Hepatic stellate cell (primary cell): Measurements from ENCODE around the gene MYL11.
"Not testable (repeated sequence)": the region's sequence is repeated elsewhere in the genome, so short reads cannot be mapped to it uniquely, and the experiment has no call there.

Experiments used
- DNase-seq: peaks from one replicate; pipeline ENCODE4 v3.0.0; 2011; ENCODE audit warnings: low spot score

The MYL11 gene

DNA sequence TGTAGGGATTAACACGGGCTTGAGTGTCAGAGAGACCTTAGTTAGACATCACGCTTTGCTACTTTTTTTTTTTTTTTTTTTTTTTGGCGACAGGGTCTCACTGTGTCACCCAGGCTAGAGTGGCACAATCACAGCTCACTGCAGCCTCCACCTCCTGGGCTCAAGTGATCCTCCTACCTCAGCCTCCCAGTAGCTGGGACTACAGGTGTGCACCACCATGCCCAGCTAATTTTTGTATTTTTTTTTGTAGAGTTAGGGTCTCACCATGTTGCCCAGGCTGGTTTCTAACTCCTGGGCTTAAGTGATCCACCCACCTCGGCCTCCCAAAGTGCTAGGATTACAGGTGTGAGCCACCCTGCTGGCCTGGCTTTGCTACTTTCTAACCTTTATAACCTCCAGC, 22.0 kb downstream of the MYL11 start:
- DNase-seq = not testable (repeated sequence)

DNA sequence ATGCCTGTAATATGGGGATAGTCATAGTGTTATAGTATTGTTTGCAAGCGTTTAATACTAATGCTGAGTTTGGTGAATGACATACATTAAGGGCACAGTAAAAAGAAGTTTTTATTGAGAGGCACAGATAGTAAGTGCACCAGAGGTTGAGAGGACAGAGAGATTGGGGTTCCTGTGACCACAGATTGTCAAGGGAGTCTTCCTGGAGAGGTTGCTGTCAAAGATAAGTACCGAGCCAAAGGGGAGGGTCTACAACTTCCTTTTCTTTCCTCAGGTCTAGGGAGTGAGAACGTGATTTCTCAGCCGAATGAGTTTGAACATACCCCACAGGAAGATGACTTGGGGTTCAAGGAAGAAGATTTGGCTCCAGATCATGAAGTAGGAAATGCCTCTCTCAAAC, 22.5 kb downstream of the MYL11 start:
- DNase-seq = no peak

DNA sequence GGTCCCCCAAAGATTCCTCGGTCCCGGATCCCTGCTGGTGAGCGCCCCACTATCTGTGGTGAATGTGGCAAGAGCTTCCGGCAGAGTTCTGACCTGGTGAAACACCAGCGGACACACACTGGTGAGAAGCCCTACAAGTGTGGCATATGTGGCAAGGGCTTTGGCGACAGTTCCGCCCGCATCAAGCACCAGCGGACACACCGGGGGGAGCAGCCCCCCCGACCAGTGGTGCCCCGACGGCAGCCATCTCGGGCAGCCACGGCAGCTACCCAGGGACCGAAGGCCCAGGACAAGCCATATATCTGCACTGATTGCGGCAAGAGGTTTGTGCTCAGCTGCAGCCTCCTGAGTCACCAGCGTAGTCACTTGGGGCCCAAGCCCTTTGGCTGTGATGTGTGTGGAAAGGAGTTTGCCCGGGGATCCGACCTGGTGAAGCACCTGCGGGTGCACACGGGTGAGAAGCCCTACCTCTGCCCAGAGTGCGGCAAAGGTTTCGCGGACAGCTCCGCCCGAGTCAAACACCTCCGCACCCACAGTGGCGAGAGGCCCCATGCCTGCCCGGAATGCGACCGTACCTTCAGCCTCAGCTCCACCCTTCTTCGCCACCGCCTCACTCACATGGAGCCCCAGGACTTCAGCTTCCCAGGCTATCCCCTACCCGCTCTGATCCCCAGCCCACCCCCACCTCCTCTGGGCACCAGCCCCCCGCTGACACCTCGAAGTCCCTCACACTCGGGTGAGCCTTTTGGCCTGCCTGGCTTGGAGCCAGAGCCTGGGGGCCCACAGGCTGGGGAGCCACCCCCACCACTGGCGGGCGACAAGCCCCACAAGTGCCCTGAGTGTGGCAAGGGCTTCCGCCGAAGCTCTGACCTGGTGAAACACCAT, 23.4 kb downstream of the MYL11 start:
- no peak for DNase-seq

DNA sequence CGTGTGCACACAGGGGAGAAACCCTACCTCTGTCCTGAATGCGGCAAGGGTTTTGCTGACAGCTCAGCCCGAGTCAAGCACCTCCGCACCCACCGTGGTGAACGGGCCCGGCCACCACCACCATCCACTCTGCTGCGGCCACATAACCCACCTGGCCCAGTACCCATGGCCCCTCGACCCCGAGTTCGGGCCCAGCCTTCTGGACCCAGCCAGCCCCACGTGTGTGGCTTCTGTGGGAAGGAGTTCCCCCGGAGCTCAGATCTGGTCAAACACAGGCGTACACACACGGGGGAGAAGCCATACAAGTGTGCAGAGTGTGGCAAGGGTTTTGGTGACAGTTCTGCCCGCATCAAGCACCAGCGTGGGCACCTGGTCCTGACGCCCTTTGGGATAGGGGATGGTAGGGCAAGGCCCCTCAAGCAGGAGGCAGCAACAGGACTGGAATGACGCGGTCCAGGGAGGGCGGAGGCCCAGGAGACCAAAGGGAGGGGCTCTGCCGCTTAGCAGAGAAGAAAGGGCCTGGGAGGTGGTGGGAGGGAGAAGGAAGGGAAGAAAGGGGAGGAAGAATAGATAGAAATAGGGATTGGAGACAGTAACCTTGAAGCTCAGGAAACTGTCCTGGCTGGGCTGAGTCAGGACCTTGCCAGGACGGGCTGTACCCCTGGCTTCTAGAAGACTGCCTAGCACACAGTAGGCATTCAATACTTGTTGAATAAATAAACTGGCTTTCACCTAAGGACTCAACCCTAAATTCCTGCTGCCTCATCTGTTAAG, 24.2 kb downstream of the MYL11 start:
- no peak for DNase-seq

DNA sequence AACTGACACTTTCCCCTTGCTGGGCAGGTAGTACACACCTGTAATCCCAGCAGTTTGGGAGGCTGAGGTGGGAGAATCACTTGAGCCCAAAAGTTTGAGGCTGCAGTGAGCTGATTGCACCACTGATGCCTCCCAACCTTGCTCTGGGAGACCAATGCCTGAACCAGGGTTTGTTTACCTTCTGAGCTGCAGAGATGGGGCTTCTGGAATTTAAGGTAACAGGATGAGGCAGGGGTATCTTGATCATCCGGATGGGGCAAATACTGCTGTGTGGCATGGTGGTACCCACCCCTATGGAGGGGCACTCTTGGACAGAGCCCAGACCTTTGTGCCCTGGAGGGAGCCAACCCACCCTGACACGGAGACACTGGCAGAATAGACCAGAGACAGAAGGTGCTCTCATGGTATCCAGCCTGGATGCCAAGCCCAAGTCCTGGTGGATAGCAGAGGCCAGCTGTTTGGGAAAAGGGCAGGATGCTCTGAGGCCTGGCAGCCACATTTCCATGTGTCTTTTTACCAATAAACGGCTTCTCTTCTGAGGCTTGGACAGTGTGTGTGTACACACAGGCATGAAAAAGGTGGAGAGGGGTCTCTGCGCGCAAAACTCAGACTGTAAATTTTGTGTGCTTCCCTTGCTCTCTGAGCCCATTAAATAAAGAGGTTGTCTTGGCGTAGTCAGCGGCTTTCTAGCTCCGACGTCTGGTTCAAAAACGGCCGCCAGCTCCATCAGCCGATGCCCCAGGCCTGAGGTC, 25.0 kb downstream of the MYL11 start:
- DNase-seq = peak; percentile 28

DNA sequence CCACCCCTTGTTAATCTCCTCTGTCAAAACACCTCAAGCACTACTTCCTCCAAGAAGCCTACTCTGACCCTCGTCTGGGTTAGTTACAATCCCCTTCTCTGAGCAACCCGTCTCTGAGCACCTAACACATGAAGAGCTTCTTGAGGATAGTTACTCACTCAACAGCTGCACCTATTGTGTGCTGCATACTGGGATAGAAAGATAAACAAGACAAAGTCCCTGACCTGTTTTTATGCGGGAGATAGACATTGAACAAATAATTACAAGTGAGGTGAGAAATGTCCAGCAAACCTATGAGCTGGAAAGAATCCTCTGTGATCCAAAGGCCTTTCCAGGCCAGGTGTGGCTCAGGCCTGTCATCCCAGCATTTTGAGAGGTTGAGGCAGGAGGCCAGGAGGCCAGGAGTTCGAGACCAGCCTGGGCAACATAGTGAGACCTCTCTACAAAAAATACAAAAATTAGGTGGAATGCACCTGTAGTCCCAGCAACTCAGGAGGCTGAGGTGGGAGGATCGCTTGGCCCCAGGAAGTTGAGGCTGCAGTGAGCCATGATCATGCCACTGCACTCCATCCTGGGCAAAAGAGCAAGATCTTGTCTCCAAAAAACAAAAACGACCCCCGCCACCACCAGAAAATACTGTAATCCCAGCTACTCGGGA, 27.3 kb downstream of the MYL11 start:
- no peak for DNase-seq

DNA sequence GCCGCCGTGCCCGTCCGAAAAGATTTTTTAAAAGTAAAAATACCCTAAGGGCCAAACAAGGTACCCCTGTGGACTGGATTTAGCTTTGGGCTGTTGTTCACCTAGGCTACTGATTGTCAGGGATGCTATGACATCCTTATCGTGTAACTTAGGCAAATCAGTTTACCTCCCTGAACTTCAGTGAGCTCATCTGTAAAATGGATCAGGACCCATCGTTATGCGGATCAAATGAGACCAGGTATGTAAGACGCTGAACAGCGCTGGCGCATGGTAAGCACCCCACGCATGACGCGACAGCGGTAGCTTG, 32.1 kb downstream of the MYL11 start:
- DNase-seq = no peak

DNA sequence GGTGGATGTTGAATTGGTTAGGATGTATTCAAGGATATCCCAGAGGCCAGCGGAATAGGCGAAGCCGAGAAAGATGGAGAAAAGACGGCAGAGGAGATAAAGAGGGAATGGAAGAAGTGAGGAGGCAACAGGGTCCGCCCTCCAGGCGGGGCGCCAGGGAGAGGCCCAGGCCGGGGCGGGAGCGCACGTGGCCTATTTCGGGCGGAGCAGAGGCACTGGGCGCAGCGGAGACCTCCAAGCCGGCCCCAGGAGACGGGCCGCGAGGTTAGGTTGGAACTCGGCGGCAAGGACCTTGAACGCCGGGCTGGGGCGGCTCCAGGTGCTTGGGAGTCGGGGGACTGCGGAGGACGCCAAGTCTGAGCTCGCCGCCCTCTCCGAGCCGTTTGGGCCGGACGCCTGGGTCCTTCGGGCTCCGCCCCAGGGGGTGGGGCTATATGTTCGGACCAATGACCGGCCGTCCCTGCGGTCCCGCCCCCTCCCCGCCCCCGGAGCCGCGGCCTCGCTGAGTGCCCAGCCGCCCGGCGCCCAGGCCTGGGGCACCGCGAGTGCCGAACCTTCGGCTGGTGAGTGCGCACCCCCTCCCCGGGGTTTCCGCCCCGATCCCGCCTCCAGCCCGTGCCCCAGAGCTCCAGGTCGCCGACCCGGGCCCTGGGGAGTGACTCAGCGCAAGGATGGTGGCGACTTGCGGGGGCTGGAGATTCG, 32.7 kb downstream of the MYL11 start, which contains the start of gene ZNF771:
Gene ZNF771, plus strand, starts transcription at position 505 of the 702 bp plus-strand sequence. CDS start 448 bp downstream, outside the sequence.
- peak; percentile 90 for DNase-seq

DNA sequence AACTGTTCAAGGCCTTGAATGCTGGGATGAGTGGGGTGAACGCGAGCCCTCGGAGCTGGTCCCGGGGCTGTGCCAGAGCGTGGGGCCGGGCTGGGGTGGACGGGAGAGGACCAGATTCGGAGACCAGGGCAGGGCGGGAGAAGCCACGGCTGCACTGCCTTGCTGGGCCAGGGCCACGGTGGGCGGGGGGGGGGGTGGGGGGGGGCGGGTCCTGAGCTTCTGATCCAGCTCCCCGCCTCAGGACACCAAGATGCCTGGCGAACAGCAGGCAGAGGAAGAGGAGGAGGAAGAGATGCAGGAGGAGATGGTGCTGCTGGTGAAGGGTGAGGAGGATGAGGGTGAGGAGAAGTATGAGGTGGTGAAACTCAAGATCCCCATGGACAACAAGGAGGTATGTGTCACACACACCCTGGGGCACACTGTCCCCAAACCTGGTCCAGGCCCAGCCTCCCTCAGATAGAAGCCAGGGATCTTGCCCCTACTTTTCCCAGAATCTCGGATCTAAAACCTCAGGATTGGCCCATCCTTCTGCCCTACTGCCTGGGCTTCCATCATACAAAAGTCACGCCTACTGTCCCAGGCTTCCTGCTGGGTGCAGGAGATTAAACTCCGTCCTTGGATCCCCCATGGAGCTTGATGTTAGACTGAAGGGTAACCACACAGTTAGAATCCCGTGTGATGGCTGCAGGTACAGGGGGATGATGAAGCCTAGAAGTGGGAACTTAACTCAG, 33.4 kb downstream of the MYL11 start:
- no peak for DNase-seq

DNA sequence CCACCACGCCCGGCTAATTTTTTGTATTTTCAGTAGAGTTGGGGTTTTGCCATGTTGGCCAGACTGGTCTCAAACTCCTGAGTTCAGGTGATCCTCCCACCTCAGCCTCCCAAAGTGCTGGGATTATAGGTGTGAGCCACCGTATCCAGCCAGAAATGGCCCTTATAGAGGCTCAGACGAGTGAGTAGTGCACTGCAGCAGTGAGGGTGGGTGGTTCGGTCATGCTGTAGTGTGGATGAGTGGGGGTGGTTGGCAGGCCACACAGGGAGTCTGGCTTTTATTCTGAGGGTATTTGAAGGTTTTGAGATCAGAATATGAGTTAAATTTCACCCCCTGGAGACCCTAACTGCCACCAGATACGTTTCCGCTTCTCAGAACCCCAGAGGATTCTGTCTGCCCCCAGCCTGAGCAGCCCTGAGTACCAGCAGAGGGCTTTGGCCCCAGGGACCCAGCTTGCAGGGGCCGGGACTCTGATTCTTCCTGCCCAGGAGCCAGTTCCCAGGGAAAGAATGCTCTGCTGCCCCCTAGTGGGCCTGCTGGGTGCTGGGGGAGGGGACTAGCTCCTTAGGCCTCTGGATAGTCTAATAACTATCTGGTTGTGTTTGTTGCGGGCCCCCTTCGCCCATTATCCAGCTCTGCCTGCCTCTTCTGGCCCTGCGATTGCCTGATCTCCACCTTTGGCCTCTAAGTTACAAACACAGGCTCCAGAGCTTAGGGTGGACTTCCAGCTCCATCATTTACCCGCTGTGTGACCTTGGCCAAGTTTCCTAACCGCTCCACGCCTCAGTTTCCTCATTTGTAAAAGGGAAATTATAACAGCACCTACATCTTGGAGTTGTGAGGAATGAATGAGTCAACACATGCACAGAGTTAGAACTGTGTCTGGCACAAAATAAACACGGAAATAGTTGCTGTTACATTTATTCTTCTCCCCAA, 34.8 kb downstream of the MYL11 start:
- DNase-seq = peak; percentile 91

DNA sequence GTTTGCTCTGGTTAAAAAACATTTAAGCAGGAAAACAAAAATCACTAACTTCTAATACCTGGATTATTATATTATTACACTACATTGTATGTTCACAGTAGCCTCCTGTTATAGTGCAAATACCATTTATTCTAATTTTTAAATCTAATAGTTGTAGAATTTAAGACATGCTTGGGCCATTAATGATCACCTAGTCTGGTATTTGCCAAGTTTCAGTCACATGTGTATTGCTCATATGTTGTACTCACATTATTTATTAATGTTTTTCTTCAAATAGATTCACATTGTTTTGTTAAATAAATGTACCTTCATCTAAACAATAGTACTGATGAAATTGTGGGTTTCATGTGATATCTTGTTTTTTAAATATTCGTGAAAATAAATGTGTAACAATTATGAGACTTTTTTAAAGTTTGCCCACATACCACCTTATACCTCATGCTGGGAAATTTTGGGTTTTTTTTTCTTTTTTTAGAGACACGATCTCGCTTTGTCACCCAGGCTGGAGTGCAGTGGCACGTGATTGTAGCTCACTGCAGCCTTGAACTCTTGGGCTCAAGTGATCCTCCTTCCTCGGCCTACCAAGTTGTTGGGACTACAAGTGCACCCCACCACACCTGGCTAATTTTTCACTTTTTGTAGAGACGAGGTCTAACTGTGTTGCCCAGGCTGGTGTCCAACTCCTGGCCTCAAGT, 38.7 kb downstream of the MYL11 start:
- no peak for DNase-seq

DNA sequence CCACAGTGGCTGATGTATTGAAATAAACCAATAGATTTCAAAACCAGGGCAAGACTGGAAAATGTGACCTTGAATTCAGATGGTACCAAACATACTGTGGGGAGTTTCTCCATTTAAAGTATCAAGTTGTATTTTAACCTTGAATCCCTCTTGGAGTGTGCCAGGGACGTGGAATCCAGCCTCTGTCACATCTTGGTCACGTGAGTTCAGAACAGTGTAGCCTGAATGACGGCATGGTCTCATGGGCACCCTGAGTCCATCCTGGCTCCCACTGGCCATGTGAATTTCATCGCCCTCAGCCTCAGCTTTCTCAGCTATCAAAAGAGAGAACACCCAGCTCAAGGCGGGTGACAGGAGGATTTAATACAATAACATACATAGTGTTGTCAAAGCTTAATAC, 39.6 kb downstream of the MYL11 start:
- no peak for DNase-seq

DNA sequence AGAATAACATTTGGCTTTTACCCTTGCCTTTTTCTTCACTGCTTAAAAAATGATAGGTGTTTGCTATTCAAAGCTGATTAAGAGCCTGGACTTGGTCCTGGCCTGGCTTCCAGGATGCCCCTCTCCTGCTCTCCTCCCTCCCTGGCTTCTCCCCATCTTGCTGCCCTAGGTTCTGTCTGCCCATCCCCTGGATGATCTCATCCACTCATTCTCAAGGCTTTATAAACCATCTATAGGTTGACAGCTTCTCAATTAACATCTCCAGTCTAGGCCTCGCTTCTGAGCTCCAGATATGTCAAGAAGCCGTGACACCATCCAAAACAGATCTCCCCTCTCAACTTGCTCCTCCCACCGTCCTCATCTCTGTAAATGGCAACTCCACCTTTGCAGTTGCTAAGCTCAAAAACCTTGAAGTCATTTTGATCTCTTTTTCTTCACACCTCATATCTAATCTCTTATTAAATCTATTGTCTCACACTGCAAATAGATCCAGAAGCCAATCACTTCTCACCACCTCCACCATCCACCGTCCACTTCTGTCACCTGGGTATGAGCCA, 41.5 kb downstream of the MYL11 start:
- DNase-seq = no peak

DNA sequence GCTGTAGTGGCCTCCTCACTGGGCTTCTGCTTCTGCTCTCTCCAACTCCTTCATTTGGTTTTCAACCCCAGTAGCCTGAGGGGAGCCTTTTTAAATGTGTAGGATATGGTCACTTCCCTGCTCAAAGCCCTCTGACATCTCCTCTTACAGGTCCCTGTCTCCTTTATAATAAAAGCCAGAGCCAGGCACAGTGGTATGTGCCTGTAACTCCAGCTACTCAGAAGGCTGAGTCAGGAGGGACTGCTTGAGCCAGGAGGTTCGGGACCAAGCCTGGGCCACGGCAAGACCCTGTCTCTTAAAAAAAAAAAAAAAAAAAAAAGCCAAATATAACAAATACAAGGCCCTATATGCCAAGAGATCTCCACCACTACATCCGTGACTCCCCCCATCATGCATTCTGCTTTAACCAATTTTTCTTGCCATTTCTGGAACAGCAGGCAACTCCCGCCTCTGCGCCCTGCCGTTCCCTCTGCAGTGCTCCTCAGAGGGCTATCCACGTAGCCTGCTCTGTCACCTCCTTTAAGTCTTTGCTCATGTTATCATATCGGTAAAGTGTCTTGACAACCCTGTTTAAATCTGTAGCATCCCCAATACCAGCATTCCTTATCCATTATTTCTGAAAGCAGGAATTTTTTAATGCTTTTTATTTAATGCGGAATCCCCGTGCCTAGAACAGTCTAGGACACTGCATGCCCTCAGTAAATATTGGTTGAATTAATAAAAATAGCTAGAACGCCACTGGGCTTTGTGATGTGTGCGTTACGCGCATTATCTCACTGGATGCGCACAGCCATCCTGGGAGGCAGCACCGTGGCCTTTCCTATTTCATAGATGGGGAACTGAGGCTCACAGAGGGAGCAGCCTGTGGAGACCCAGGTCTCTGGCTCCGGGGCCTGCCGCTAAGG, 42.3 kb downstream of the MYL11 start:
- no peak for DNase-seq

DNA sequence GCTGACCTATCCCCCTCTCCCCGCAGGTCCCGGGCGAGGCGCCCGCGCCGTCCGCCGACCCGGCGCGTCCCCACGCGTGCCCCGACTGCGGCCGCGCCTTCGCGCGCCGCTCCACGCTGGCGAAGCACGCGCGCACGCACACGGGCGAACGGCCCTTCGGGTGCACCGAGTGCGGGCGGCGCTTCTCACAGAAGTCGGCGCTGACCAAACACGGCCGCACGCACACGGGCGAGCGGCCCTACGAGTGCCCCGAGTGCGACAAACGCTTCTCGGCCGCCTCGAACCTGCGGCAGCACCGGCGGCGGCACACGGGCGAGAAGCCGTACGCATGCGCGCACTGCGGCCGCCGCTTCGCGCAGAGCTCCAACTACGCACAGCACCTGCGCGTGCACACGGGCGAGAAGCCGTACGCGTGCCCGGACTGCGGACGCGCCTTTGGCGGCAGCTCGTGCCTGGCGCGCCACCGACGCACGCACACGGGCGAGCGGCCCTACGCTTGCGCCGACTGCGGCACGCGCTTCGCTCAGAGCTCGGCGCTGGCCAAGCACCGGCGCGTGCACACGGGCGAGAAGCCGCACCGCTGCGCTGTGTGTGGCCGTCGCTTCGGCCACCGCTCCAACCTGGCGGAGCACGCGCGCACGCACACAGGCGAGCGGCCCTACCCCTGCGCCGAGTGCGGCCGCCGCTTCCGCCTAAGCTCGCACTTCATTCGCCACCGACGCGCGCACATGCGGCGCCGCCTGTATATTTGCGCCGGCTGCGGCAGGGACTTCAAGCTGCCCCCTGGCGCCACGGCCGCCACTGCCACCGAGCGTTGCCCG, 43.1 kb downstream of the MYL11 start:
- peak; percentile 82 for DNase-seq

DNA sequence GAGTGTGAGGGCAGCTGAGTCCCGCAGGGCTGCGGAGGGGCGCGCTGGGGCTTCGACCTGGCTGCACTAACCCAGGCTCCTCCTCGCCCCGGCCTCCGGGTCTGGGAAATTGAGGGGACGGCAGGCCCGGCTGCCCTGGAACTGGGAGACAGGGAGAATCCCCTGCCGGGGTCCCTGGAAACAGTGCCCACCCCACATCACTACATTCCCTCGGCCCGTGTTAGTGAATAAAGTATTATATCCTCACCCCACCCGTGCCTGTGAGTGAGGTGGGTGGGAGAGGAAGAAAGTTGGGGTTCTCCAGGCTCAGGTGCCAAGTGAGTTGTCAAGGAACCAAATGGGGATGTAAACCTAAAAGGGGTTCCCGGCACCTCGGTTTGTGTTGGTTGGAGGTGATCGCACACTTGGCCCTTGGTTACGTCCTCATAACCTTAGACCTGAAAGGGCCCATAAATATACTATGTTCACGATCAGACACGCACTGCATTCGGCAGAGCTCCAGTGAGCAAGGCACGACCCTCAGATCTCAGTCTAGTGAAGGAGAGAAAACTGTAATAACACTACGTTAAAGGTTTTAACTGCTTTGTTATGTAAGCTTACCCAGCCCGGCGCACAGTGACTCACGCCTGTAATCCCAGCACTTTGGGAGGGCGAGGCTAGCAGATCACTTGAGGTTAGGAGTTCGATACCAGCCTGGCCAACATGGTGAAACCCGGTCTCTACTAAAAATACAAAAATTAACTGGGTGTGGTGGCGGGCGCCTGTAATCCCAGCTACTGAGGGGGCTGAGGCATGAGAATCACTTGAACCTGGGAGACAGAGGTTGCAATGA, 44.0 kb downstream of the MYL11 start:
- no peak for DNase-seq
